AG09319 (cell line): ENCODE results near the gene ARHGEF17.

Experiments
- DNase-seq: peaks from one replicate; pipeline ENCODE4 v3.0.0-alpha.2; 2010; ENCODE audit warnings: low read depth; ENCODE audit errors: extremely low read depth
- CTCF ChIP-seq: IDR thresholded peaks from 2 replicates; pipeline ENCODE4 v1.5.1; 2011; ENCODE audit warnings: low read depth, mild to moderate bottlenecking, inconsistent platforms, low read length, moderate library complexity

ARHGEF17 gene

GRCh38 chr11:73359930-73360742 lies 52.1 kb downstream of the ARHGEF17 start:
- no peak for DNase-seq
- peak; percentile 38 for TF ChIP-seq CTCF

- TF ChIP-seq CTCF: no peak
- DNase-seq: no peak
Measured at GRCh38 chr11:73360743-73361369, 52.8 kb downstream of the ARHGEF17 start.

GRCh38 chr11:73361953-73362776 lies 54.1 kb downstream of the ARHGEF17 start:
- TF ChIP-seq CTCF: no peak
- DNase-seq: no peak

GRCh38 chr11:73363147-73363546 lies 55.1 kb downstream of the ARHGEF17 start:
- TF ChIP-seq CTCF: no peak
- no peak for DNase-seq

- TF ChIP-seq CTCF: no peak
- DNase-seq: no peak
Measured at GRCh38 chr11:73365352-73366264, 57.5 kb downstream of the ARHGEF17 start.

- no peak for DNase-seq
- no peak for TF ChIP-seq CTCF
Measured at GRCh38 chr11:73366265-73366610, 58.2 kb downstream of the ARHGEF17 start.
